HG03521 (cell line): ENCODE data around the gene STPG1.

Source experiments
- ATAC-seq: cut with Tn5 transposase; IDR thresholded peaks from one replicate; pipeline ENCODE4 v1.9.1; 2021; ENCODE audit warnings: mild to moderate bottlenecking, moderate library complexity; ENCODE audit not compliant: unreplicated experiment

STPG1 gene

DNA sequence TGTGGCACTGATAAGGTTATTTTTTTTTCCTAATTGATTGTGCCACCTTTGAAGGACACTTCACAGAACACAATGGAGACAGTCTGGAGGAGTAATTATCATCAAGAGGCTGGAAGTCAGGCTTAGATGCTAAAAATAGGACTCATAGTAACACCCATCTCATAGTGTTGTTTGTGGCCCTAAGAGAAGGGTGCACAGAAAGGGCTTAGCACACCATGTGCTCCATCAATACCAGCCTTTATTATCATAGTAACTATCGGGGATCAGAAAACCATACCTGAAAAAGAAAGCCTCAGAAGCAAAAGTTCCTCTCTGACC lies 13.9 kb upstream of the STPG1 start:
- no peak for ATAC-seq

DNA sequence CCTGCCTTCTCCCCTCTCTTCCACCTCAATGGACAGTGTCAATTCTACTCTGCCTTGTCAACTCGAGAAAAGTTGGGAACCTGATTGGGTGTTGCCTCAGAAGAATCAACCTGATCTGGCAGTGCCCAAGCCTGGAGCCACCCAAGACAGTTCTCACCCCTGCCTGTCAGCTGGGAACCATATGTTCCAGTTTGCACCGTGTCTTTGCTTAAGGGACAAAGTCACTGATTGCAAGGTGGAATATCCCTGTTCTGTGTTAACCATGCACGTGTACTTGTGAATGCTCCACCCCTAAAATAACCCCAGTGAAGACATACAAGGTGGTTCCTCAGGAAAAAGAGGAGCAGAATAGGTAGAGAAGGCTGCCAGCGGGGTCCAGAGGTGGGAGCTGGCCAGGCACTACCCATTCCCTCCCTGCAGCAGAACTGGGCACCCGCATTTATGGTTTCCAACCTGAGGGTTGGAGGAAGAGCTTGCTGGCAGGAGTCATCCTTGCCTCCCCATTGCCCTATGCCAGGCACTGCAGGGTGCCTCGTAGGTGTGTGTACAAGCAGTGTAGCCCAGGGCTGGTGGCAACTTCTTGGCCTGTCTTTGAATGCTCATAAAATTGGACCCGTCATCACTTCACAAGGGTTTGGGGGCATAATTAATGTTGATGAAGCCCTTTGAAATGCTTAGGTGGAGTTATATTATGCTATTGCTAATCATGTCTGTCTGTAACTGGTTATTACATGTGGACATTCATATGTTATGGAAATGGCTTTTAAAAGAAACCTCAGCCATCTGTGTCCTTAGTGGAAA lies 13.4 kb upstream of the STPG1 start:
- ATAC-seq = no peak

DNA sequence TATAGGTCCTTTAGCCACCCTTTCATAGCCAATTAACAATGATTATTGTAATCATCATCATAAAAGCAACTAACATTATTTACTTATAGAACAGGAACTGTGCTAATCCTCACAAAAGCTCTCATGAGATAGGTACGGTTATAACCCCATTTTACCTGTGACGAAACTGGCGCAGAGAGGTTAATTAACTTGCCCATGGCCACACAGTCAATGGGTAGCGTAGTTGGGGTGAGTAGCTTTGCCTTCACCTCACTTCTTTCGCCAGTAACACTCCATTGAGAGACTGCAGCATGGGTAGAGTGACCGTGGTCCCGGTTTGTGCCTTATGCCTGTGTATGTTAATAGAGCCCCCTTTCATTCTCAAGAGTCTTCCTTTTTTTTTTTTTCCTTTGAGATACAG lies 12.3 kb upstream of the STPG1 start:
- no peak for ATAC-seq

DNA sequence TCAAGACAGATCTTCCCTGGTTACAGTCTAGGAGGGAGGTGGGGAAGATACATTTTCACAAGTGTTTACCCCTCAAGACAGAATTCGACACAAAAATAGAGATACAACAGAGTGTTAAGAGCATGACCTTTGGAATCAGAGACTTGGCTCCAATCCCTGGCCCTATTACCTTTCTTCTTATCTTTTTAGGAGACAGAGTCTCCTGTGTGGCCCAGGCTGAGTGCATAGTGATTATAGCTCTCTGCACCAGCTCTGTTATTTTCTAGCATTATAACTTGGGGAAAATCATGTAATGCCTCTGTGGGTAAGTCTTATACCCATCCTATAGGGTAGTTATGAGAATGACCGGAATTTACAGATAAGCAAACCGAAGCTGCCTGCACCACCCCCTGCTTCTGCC lies 11.9 kb upstream of the STPG1 start:
- ATAC-seq = no peak

DNA sequence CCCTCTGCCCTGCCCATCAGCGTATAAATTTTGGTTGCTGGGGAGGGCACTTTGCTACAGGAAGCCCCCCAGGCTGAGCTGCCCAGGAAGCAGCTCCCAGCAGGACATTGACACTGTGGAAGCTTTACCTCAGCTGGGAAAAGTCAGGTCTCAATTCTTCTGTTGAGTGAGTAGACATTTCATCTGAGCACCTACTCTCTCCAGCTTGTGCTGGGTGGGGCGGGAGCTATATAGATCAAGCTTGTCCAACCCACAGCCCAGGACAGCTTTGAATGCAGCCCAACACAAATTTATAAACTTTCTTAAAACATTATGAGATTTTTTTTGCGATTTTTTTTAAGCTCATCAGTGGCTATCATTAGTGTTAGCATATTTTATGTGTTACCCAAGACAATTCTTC lies 11.4 kb upstream of the STPG1 start:
- ATAC-seq = no peak

DNA sequence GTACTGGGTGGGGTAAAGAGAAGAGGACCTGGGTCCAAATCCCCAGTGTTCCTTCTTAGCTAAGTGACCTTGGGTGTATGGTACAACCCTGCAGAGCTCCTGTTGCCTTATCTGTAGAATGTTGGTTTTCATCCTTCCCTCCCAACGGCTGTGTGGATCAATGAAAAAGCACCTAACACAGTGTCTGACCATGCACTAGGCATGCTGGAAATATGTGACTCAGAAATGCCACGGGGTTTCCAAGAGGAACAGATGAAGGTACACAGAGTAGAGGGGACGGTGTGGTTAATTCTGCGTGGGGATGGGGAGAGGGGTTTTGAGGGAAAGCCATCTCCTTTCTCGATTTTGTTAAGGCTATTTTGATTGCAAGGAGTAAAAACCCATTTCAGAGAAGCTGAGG lies 10.6 kb upstream of the STPG1 start:
- no peak for ATAC-seq

DNA sequence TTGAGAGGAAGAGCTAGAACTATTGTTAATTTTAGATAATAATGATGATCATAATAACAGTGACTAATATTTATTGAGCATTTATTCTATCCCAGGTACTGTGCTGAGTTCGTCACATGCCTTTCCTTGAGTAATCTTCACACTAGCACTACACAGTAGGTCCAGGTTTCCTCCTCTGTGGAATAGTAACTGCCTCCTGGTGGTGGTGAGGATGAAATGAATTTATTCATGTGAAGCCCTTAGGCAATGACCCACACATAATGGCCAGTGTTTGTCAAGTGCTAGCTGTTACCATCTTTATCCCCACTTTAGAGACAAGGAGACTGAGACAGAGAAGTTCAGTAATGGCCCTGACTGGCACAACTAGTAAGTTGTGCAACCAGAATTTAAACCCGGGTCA lies 7.9 kb upstream of the STPG1 start:
- ATAC-seq = no peak

DNA sequence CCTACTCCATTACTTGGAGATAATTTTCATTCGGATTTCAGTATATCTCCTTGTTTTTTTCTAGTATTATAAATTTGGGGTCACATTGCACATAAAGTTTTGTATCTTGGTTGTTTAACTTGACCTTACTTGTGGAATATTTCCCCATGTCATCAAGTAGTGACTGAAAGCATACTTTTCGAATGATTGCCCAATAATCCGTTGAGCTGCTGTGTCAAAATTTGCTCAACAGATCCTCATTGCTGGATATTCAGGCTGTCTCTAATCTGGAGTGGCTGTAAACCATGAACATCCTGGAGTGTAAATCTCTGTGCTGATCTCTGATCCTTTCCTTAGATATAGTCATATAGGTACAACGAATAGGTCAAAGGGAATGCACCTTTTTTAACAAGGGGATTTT lies 7.0 kb upstream of the STPG1 start:
- no peak for ATAC-seq

DNA sequence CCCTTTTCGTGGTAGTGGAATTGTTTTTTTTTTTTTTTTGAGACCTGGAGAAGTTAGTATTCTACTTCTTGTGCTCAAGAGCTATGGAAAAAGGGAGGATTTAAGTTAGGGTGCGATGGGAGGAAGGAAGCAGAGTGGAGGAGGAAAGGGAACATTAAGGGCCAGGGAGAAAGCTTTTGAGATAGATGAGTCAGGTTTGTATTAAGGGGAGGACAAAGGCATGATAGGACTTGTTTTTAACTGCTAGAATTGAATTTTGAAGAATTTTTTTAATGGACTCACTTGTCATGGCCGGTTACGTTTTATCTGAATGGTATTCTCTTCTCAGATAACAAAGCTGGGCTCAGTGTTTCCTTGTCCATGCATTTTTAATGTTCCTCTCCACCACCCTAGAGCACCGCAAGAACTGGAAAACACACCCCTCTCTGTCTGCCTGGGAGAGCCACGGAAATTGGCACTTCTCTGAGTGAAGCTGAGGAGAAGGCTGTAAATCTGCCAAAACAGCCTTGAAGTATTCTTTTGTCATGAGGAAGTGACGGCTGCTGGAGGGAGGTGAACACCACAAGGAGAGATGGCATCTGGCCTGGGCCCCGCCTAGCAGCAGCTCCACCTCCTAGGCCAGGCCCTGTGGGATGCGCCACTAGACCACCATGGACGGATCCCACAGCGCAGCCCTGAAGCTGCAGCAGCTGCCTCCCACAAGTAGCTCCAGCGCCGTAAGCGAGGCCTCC lies 5.5 kb upstream of the STPG1 start:
- no peak for ATAC-seq

DNA sequence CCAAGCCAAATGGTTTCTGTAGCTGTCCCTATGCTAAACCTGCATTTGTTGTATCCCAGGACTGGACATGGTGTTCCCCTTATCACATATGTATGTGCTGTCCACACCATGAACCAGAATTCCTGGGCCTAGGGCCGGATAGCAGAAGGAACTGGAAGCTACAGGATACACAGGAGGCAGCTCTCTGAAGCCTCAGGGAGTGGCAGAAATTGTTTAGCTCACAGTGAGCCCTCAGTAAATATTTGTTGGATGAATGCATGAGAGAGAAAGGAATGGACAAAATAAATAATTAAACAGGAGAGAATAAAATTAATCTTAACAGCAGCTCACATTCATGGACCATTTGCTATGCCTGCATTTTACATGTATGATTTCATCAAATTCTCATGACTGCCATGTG lies 4.1 kb upstream of the STPG1 start:
- no peak for ATAC-seq

DNA sequence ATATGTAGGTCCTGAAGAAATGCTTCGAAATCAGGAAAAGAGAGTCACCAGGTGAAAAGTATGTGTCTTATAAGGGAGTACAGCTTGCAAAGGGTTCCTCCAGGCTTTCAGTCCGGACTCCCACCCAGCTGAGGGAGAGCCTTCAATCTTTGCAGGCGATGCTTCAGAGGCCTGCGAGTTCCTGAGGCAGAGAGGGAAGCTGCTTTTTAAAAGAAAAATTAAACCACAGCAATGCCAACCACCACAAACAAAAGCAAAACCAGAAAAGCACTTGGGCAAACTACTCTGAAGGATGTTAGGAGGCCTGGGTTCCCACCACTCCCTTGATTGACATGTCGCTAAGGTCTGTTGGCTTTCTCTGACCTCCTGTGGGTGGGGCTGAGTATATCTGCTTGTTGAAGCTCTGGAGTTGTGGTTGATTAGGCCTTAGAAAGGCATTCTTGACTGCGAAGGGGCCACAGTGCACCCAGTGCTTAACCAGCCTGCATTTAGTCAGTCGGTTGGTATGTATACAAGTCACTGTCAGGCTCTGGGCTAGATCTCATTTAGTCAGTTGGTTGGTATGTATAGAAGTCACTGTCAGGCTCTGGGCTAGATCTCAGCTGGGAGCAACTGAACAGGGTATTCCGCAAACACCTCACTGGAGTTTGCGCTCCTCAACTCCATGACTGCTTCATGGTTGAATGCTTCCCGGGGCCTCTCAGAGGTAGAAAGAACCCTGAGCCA lies 3.2 kb upstream of the STPG1 start:
- no peak for ATAC-seq

DNA sequence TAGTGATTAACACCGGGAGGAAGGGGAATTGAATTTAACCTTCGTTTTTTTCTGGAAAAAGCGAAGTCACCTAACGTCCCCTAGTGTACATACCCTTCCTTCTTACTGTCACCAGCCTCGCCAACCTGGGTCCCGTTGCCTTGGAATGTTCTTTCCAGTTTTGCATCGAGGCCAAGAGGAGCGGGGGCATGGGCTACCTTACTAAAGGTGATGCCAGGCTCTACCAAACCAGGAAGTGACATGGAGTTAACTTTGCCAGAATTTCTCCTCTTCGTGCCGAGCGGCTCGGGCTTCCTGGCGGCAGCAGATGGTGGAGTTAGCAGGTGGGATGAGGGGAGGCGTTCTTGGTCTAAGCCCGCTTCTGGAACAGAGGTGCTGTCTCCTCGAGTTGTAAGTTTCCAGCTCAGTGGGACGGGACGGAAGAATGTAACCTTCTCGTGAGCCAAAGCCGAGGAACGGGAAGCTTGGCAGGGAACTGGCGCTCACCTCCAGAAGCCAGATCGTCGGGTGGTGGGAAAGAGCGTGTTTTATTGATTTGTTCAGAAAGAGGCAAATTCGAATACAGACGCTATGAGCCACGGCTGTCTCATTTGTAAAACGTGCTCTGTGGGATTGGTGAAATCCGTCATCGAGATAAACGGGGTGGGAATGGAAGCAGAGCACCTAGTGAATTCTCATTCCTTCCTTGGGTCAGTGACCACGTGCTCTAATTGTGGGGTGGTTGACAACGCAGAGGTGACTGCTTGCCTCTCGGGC lies 2.5 kb upstream of the STPG1 start:
- ATAC-seq = peak; percentile 5

DNA sequence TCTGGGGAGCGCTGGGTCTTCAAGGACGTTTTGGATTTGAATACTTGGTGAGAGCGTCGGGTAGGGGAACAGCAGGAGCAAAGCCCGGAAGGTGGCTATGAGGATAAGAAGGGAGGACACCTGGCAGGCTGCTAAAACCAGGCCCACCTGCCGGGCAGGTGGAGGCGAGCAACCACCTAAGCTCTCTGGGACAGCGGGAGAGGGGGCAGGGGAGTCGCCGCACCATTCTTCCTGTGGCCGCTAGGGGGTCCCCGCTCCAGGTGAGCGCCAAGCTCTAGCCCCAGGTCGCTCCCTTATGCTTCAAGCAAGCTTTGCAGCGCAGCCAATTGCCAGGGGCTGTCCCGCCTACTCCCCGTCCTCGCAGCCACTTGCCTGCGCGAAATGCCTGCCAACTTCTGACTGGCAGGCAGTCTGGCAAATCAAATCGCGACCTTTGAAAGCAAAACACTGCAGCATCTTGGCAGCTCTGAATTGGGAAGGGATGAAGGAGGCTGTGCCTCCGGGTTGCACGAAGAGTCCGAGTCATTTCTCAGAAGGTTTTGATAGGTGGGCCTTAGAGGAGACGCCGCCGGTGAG lies 1.8 kb upstream of the STPG1 start, which contains the start of gene NIPAL3:
NIPAL3 (plus strand) TSS at position 469 of the 576 bp plus-strand sequence. CDS start 3,746 bp downstream, outside the sequence.
- ATAC-seq = peak; percentile 94

DNA sequence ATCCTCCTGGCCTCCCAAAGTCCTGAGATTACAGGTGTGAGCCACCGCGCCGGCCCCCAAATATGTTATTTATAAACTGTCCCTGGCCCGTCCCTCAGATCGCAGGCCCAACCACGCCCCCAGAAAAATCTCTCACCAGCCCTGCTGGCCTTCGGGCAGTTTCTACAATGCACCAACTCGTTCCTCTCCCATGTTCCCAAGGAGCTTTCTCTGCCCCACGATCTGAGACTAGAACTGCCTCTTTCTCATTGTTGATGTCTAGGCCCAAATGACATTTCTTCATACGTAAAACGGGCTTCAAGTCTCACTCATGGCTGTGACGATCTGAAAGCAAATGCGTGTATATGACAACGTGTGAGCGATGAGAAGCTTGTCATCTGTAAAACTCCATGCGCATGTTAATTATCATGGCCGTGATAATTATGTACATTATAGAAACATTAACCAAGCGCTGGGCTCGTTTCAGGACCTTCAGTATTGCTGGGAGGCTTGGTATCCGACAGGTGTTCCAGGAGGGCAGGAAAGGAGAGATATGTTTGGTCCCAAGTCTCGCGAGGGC lies 1.3 kb upstream of the STPG1 start:
- ATAC-seq = no peak

DNA sequence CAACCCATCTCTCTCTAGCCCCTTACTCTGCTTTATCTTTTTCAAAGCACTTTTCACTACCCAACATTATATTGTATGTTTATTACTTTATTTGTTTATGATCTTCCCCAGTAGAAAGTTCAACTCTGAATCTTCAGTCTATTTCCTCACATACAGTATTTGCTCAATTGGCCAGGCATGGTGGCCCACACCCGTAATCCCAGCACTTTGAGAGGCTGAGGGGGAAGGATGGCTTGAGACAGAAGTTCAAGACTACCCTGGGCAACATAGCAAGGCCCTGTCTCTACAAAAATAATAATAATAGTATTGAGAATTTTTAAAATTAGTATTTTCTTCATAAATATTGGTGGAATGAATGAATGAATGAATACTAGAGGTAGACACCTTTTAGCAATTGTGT lies 1.2 kb downstream of the STPG1 start:
- ATAC-seq = no peak

DNA sequence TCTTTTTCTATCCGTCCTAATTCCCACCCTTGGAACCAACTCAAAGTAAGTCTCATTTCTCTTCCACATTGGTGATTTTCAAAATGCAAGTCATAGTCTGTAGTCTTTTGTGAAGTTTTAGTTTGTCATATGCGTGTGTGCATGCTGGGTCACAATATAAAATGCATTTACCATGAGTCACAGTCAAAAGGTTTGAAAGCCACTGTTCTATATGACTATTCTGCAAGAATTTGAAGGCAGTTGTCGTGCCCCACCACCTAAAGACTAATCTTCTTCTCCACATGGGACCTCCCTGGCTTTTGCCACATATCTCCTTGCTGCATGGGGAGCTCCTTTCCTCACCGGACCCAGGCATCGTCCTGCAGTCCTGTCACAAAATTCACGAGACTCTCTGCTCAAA lies 1.6 kb downstream of the STPG1 start:
- no peak for ATAC-seq

DNA sequence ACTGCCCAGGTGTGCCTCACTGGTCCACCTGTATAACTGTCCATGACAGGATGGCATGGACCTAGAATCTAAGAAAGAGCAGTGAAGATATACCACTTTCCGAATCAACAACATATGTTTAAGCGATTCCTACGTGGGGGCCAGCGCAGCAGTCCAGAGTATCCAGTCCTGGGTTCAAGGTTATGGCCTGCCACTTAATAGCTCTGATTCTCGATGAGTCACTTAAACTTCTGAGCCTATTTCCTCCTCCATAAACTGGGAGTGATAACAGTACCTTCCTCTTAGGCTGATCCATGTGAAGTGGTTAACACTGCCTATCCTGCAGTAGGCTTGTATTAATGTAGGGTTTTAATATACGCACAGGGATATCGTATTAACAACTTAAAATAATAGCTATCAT lies 2.8 kb downstream of the STPG1 start:
- no peak for ATAC-seq

DNA sequence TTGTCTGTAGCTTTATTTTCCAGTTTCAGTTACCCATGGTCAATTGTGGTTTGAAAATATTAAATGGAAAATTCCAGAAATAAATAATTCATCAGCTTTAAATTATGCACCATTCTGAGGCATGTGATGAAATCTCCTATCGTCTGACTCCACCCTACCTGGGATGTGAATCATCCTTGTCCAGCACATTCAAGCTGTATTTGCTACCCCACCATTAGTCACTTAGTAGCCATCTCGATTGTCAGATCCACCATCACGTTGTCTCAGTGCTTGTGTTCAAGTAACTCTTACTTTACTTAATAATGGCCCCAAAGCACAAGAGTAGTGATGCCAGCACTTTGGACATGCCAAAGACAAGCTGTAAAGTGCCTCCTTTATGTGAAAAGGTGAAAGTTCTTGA lies 4.0 kb downstream of the STPG1 start:
- ATAC-seq = no peak

DNA sequence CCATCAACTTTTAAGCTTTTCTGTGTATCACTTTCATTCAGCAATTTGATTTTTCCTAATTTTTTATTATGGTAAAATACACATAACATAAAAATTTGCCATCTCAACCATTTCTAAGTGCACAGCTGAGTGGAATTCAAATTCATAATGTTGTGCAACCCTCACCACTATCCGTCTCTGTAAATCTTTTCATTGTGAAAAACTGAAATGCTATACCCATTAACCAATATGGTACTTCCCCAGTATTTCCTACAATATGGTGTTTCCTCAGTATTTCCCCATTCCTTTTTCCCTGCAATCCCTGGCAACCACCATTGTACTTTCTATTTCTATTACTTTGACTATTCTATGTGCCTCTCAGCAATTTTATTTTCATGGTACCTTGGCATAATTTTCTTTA lies 6.8 kb downstream of the STPG1 start:
- ATAC-seq = no peak

DNA sequence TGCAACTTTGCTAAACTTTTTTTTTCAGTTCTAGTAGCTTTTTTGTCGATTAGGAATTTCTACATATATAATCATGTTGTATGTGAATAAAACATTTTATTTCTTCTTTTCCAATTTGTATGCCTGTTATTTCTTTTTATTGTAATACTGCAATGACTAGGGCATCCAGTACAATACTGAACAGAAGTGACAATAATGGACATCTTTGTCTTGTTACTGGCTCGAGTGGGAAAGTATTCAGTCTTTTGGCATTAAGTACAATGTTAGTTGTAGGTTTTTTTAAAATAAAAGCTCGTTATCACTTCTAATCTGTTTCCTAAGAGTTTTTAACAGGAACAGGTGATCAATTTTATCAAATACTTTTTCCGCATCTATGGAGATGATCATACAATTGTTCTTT lies 9.8 kb downstream of the STPG1 start:
- ATAC-seq = no peak

DNA sequence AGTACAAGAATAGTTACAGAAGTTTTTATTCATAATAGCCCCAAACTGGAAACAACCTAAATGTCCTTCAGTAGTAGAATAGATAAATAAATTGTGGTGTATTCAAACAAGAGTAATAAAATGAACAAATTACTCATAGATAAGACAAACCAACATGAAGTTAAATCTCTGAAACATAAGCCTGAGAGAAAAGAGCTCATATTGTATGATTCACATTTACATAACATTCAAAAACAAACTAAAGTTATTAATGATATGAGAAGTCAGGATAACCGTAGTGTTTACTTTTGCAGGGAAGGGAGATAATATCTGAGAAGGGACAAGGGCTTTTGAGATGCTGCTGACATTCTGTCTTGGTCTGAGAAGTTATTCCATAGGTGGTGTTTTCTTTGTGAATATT lies 13.5 kb downstream of the STPG1 start:
- ATAC-seq = no peak
